Left ventricle myocardium inferior (tissue), 1 donor: ENCODE results near the gene ARHGAP10. TPM values are rescaled to one million over a fixed set of nuclear protein-coding genes. Genes with fewer than 3 reads are reported as not detected.

ENCODE experiments used
- DNase-seq: peaks from one replicate; pipeline ENCODE4 v3.0.0-alpha.2; 2020
- H3K27ac ChIP-seq: fragments of 200-600 bp; replicated peaks from 2 replicates; pipeline ENCODE4 v1.8.0; 2021
- H3K27me3 ChIP-seq: fragments of 200-600 bp; 2 replicates; pipeline ENCODE4 v1.8.0; 2021; ENCODE audit warnings: low read depth
- H3K36me3 ChIP-seq: fragments of 200-600 bp; 2 replicates; pipeline ENCODE4 v1.8.0; 2021
- H3K4me1 ChIP-seq: fragments of 200-600 bp; 2 replicates; pipeline ENCODE4 v1.8.0; 2021
- H3K4me3 ChIP-seq: fragments of 200-600 bp; 2 replicates; pipeline ENCODE4 v1.8.0; 2021; ENCODE audit warnings: mild to moderate bottlenecking, moderate library complexity
- H3K9me3 ChIP-seq: fragments of 200-600 bp; replicated peaks from 2 replicates; pipeline ENCODE4 v1.8.0; 2021
- CTCF ChIP-seq: fragments of 200-600 bp; IDR thresholded peaks from 2 replicates; pipeline ENCODE4 v1.8.0; 2021; ENCODE audit warnings: antibody characterized with exemption, mild to moderate bottlenecking, borderline replicate concordance
- intact Hi-C: fragments of 100-400 bp; cut with micrococcal nuclease; formaldehyde crosslinking; loops from one replicate; pipeline ENCODE4 v1.11.0; 2022
- total RNA-seq: library from RNA; stranded (reverse); fragmentation: NEBNext Ultra II Directional; extraction: Animal tissue kit (Norgen Biotek cat#: 25700); gene quantifications from one replicate; pipeline ENCODE4 v1.2.1, GENCODE V29; 2021
- donor health status: DM: no; HTN: yes; CAD: no; lungs with severe emphysema.

Gene ARHGAP10
- total RNA-seq, 1 donor from 2014 or later, result 59.7 TPM

GRCh38 chr4:147790412-147790811 is 58.5 kb downstream of the ARHGAP10 start:
- Histone ChIP-seq H3K9me3 (no peaks in the 10 kb centered on the region), H3K4me1 (peaks cover 83% of the 10 kb centered on the region), H3K27me3 (no peaks in the 10 kb centered on the region), H3K36me3 (no peaks in the 10 kb centered on the region), H3K4me3 (no peak overlapping the region), H3K27ac (peak overlapping the region; percentile 73)
- TF ChIP-seq CTCF, result no peak
- intact Hi-C loops, result no loop called here
- DNase-seq, result no peak

GRCh38 chr4:147791341-147791740 is 59.5 kb downstream of the ARHGAP10 start:
- H3K4me3 ChIP-seq, result no peak overlapping the region
- TF ChIP-seq CTCF, result no peak
- H3K27me3 ChIP-seq, result no peaks in the 10 kb centered on the region
- peaks cover 74% of the 10 kb centered on the region for H3K4me1 ChIP-seq
- intact Hi-C loops, result no loop called here
- no peaks in the 10 kb centered on the region for H3K9me3 ChIP-seq
- no peak for DNase-seq
- H3K27ac ChIP-seq, result peak overlapping the region; percentile 73
- no peaks in the 10 kb centered on the region for H3K36me3 ChIP-seq

- Histone ChIP-seq H3K36me3 (no peaks in the 10 kb centered on the region), H3K4me1 (peaks cover 69% of the 10 kb centered on the region), H3K9me3 (no peaks in the 10 kb centered on the region), H3K4me3 (no peak overlapping the region), H3K27me3 (no peaks in the 10 kb centered on the region), H3K27ac (peak overlapping the region; percentile 73)
- intact Hi-C loops, result no loop called here
- no peak for DNase-seq
- no peak for TF ChIP-seq CTCF
Observed at GRCh38 chr4:147791865-147792264, 60.0 kb downstream of the ARHGAP10 start.

GRCh38 chr4:147793569-147794313 is 61.9 kb downstream of the ARHGAP10 start:
- peaks cover 59% of the 10 kb centered on the region for H3K4me1 ChIP-seq
- H3K27me3 ChIP-seq, result no peaks in the 10 kb centered on the region
- H3K36me3 ChIP-seq, result no peaks in the 10 kb centered on the region
- DNase-seq, result no peak
- peak overlapping the region; percentile 73 for H3K27ac ChIP-seq
- intact Hi-C loops, result no loop called here
- no peak overlapping the region for H3K4me3 ChIP-seq
- no peak for TF ChIP-seq CTCF
- H3K9me3 ChIP-seq, result no peaks in the 10 kb centered on the region

- no peak for TF ChIP-seq CTCF
- intact Hi-C loops, result no loop called here
- peak overlapping the region; percentile 73 for H3K27ac ChIP-seq
- no peak overlapping the region for H3K4me3 ChIP-seq
- no peaks in the 10 kb centered on the region for H3K9me3 ChIP-seq
- no peaks in the 10 kb centered on the region for H3K27me3 ChIP-seq
- peaks cover 59% of the 10 kb centered on the region for H3K4me1 ChIP-seq
- H3K36me3 ChIP-seq, result no peaks in the 10 kb centered on the region
- DNase-seq, result no peak
Observed at GRCh38 chr4:147794314-147794680, 62.4 kb downstream of the ARHGAP10 start.
